Gastrocnemius medialis (tissue), 4 donors: ENCODE results near the gene RILPL1. TPM values are rescaled to one million over a fixed set of nuclear protein-coding genes. Genes with fewer than 3 reads are reported as not detected.

Source experiments
- ATAC-seq, 2 donors: fragments of 150-250 bp; one replicate each; pipeline ENCODE4 v1.9.1; 2016
- DNase-seq, 2 donors: peaks; one replicate each; pipeline ENCODE4 v3.0.0-alpha.2; 2019
- H3K27ac ChIP-seq, 4 donors: fragments of 200-600 bp; sonication (generic); 1 replicate in 1 of 4; 2 replicates in 3 of 4; pipeline ENCODE4 v1.5.1; 2016 to 2018; ENCODE audit warnings: mild to moderate bottlenecking in 2 of 4, moderate library complexity in 1 of 4
- H3K27me3 ChIP-seq, 3 donors: fragments of 200-600 bp; sonication (generic) in 2 of 3; 1 replicate in 1 of 3; 2 replicates in 2 of 3; pipeline versions ENCODE4 v1.5.1 to v1.6.0; 2016 to 2019; ENCODE audit warnings: mild to moderate bottlenecking in 1 of 3, moderate library complexity in 1 of 3
- H3K36me3 ChIP-seq, 2 donors: fragments of 200-600 bp; sonication (generic) in 1 of 2; one replicate each; pipeline ENCODE4 v1.5.1; 2017 to 2018
- H3K4me1 ChIP-seq, 2 donors: fragments of 200-600 bp; sonication (generic) in 1 of 2; one replicate each; pipeline ENCODE4 v1.5.1; 2016 to 2017; ENCODE audit warnings: mild to moderate bottlenecking in 2 of 2
- H3K4me3 ChIP-seq, 4 donors: fragments of 200-600 bp; sonication (generic) in 3 of 4; 1 replicate in 1 of 4; 2 replicates in 3 of 4; pipeline ENCODE4 v1.5.1; 2016 to 2019; ENCODE audit warnings: mild to moderate bottlenecking in 2 of 4
- H3K9me3 ChIP-seq, 3 donors: fragments of 200-600 bp; sonication (generic) in 2 of 3; 1 replicate in 1 of 3; 2 replicates in 2 of 3; pipeline ENCODE4 v1.5.1; 2016 to 2019
- CTCF ChIP-seq, 5 experiments: fragments of 450-650 bp in 3 of 5; fragments of 200-600 bp in 2 of 5; sonication (generic) in 2 of 5; IDR thresholded peaks in 4 of 5; conservative IDR thresholded peaks in 1 of 5; 1 replicate in 4 of 5; 2 replicates in 1 of 5; pipeline ENCODE4 v1.5.1; 2016 to 2019; ENCODE audit warnings: antibody characterized with exemption in 5 of 5, mild to moderate bottlenecking in 3 of 5, moderate library complexity in 3 of 5
- POLR2A ChIP-seq, 2 donors: fragments of 450-650 bp; IDR thresholded peaks; one replicate each; pipeline ENCODE4 v1.6.1; 2017; ENCODE audit warnings: antibody characterized with exemption in 2 of 2, mild to moderate bottlenecking in 2 of 2, moderate library complexity in 2 of 2
- in situ Hi-C, 4 donors: fragments of 200-750 bp; cut with MboI; loops; one replicate each; pipeline versions ENCODE4 v1.15.0 to v1.8.0; 2017; ENCODE audit warnings: low sequenced_read_pairs in 4 of 4
- intact Hi-C: fragments of 100-400 bp; cut with DNase I; formaldehyde crosslinking; loops from one replicate; pipeline ENCODE4 v1.15.1; 2023; ENCODE audit warnings: low total_unique reads
- total RNA-seq, 4 donors: library from RNA; depleted of rRNA; stranded (reverse); fragments of >200 nt; gene quantifications; one replicate each; pipeline versions ENCODE4 v1.1.0 to v1.2.3, GENCODE V29; 2016

The RILPL1 gene
- total RNA-seq, 4 donors from 2014 or later: 33.4 to 65.3 (median 40.6) TPM

DNA sequence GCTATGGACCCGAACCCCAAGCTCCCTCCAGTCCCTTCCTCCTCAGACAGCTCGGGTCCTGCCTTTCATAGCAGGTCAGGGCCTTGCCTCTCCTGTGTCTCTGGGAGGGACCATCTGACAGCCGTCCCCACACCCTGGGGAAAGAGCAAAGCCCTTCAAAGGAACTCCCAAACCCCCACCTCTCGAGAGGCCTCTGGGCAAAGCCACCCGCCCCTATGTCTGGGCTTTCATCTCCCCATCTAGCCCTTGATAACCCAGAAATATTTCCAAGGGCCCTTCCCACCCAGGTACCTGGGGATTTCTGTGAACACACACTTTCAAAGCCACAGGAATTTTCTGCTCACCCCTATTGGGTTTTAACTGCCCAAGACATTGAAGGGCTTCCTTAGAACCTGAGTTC, 43.4 kb downstream of the RILPL1 start:
- no peak for DNase-seq
- in situ Hi-C loops: no loop called here
- TF ChIP-seq POLR2A (IDR thresholded peaks at IDR 0.05) (no peak), CTCF (IDR thresholded peaks at IDR 0.05 in 4 of 5, conservative IDR thresholded peaks at IDR 0.05 in 1 of 5) (no peak)
- Histone ChIP-seq H3K36me3 (peaks cover 0 to 2% of the 10 kb centered on the region in 2 donors), H3K9me3 (no peaks in the 10 kb centered on the region), H3K27me3 (no peaks in the 10 kb centered on the region), H3K4me3 (no peak overlapping the region), H3K27ac (peak overlapping the region; percentile 86 to 99 (median 93)), H3K4me1 (peaks cover 27 to 29% of the 10 kb centered on the region in 2 donors)
- intact Hi-C loops: no loop called here
- ATAC-seq: no peak

- peaks cover 0 to 7% of the 10 kb centered on the region in 2 donors for H3K36me3 ChIP-seq
- no peaks in the 10 kb centered on the region for H3K27me3 ChIP-seq
- DNase-seq (no peak), ATAC-seq (no peak)
- H3K4me3 ChIP-seq: no peak overlapping the region
- in situ Hi-C loops: no loop called here
- no peak for TF ChIP-seq CTCF (IDR thresholded peaks at IDR 0.05 in 4 of 5, conservative IDR thresholded peaks at IDR 0.05 in 1 of 5)
- no peak for TF ChIP-seq POLR2A (IDR thresholded peaks at IDR 0.05)
- intact Hi-C loops: no loop called here
- peaks cover 22 to 23% of the 10 kb centered on the region in 2 donors for H3K4me1 ChIP-seq
- peak overlapping the region; percentile 86 to 99 (median 93) for H3K27ac ChIP-seq
- H3K9me3 ChIP-seq: no peaks in the 10 kb centered on the region
Measured at GRCh38 chr12:123489580-123489979, 43.9 kb downstream of the RILPL1 start.

DNA sequence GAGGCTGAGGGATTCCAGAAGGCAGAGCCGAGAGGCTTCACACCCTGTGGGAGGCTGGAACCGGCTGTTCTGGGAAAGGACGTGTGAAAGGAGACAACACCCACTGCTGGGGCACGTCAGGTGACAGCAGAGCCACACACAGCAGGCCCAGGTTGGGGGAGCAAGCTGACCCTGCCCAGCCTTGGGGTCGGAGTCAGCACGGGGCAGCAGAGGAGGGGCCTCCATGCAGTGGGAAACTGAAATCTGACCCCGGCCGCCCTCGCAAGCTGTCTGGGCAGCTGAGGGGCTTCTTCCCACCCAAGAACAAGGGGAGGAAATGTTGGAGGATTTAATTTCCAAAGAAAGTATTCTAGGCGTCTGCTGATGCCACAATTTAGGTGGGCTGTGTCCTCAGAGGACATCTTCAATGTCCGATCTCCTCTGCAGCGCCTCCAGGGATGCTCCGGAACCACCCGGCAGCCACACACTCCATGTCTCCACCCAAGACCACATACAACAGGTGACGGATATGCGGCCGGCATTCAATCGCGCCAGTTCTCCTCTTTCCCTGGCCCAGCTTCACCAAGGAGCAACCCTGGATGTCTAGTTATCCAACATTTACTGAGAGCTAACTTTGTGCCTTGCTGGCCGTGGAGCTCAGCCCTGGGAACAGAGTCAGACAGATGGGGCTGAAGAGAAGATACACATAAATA, 44.8 kb downstream of the RILPL1 start:
- Histone ChIP-seq H3K4me3 (no peak overlapping the region), H3K36me3 (peaks cover 0 to 14% of the 10 kb centered on the region in 2 donors), H3K4me1 (peaks cover 15 to 16% of the 10 kb centered on the region in 2 donors), H3K9me3 (no peaks in the 10 kb centered on the region), H3K27ac (peak overlapping the region; percentile 64 to 99 (median 80)), H3K27me3 (no peaks in the 10 kb centered on the region)
- intact Hi-C loops: no loop called here
- peak; percentile 38 to 53 for DNase-seq
- ATAC-seq: peak; percentile 11 to 24
- no peak for TF ChIP-seq CTCF (IDR thresholded peaks at IDR 0.05 in 4 of 5, conservative IDR thresholded peaks at IDR 0.05 in 1 of 5)
- TF ChIP-seq POLR2A (IDR thresholded peaks at IDR 0.05): no peak
- in situ Hi-C loops: no loop called here

DNA sequence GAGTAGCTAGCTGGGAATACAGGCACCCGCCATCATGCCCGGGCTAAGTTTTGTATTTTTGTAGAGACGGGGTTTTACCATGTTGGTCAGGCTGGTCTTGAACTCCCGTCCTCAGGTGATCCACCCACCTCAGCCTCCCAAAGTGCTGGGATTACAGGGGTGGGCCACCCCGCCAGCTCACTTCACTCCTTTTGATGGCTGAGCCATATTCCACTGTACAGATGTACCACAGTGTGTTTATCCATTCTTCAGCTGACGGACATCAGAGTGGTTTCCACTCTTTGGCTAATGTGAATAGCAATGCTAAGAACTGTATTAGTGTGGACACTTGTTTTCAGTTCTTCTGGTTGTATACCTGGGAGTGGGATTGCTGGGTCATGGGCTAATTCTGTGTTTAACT, 46.1 kb downstream of the RILPL1 start:
- H3K4me1 ChIP-seq: peaks cover 8 to 9% of the 10 kb centered on the region in 2 donors
- in situ Hi-C loops: no loop called here
- peaks cover 0 to 15% of the 10 kb centered on the region in 2 donors for H3K36me3 ChIP-seq
- no peaks in the 10 kb centered on the region for H3K27me3 ChIP-seq
- no peaks in the 10 kb centered on the region for H3K9me3 ChIP-seq
- no peak overlapping the region for H3K4me3 ChIP-seq
- TF ChIP-seq POLR2A (IDR thresholded peaks at IDR 0.05) (no peak), CTCF (IDR thresholded peaks at IDR 0.05 in 4 of 5, conservative IDR thresholded peaks at IDR 0.05 in 1 of 5) (no peak)
- peak overlapping the region; percentile 43 to 99 (median 80) for H3K27ac ChIP-seq
- DNase-seq: no peak
- ATAC-seq: no peak
- intact Hi-C loops: no loop called here
